Inferior parietal cortex (tissue), 1 donor: ENCODE data around the gene VWA8.

Experiments
- DNase-seq: peaks from one replicate; pipeline ENCODE4 v3.0.0-alpha.2; 2016; ENCODE audit errors: extremely low spot score

Gene VWA8

GRCh38 chr13:41691274-41691673, 269.6 kb downstream of the VWA8 start:
- DNase-seq: no peak

DNA sequence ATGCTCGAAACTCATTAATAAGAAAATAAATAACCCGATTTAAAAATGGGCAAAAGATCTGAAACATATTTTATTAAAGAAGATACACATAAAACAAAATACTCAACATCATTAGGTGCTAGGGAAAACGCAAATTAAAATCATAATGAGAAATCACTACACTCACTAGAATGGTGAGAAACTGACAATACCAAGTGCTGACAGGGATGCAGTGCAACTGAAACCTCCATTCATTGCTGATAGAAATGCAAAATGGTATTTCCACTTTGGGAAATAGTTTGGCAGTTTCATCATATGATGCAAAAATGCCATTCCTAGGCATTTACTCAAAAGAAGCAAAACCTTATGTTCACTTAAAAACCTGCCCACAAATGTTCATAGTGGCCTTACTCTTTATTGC, 278.1 kb downstream of the VWA8 start:
- no peak for DNase-seq

DNA sequence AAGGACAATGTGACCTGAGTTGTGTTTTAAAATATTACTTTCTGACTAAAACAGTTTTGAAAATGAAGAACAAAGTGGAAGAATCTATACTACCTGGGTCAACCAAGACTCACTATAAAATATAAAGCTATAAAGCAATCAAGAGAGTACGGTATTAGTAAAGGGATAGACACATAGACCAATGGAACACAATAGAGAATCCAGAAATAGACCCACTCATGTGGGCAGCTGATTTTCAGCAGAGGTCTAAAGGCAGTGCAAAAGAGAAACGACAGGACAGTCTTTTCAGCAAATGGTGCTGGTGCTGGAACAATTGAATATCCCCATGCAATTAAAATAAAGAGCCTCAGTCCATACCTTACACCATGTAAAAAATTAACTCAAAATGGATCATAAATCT, 278.9 kb downstream of the VWA8 start:
- no peak for DNase-seq

DNA sequence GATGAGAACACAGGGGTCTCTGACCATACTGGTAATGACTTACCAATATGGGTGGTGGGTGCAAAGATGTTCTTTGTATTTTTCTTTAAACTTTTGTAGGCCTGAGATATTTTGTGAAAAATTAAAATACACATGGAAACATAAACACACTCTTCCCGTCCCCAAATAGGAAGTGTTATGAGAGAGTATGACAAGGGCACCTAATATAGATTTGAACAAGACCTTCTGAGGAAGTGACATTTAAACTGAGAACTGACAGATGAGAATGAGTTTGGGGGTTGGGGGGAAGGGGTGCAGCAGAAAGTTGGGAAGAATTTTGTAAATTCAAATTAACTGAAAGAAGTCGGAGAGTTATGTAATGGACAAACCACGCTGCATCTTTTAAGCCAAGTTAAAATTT, 279.3 kb downstream of the VWA8 start:
- DNase-seq: no peak

DNA sequence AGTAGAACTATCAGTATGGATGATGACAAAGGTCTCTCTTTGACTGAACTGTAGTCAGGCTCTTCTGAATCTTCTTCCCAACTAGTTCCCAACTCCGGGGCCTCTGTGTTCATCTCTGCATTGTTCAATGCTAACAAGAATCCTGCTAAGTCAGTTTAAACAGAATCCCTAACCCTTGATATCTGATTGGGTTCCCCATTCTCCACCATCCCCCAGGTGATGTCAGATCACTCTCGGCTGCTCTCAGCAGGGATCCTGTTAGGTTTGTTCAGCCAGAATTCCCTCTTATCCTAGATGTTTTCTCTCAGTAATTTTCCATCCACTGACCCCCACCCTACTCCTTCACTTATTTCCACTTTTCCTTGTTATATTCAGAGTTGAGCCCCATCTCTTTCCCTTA, 280.0 kb downstream of the VWA8 start:
- DNase-seq: no peak

GRCh38 chr13:41678848-41679247, 282.1 kb downstream of the VWA8 start:
- no peak for DNase-seq

- no peak for DNase-seq
These were observed 282.7 kb downstream of the VWA8 start for GRCh38 chr13:41678249-41678648.

DNA sequence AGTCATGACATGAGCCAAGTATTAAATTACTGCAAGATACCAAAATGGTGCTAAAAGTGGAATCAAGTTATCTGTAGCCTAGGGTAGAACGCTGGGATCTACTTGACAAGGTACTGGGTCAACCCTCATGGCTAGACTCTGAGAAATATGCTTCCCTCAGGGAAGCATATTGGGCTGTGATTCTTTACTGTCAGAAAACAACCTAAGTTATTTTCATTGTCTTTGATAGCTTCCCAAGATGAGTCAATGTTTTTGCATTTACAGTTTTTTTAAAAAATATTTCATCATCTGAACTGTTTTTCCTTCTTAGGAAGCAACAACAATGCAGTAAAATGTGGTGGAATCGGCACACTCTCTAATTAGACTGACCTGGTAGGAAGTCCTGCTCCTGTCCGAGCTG, 285.6 kb downstream of the VWA8 start:
- DNase-seq: no peak

- no peak for DNase-seq
These were observed 286.7 kb downstream of the VWA8 start for GRCh38 chr13:41674246-41674645.

- DNase-seq: no peak
These were observed 287.3 kb downstream of the VWA8 start for GRCh38 chr13:41673640-41674039.

GRCh38 chr13:41670873-41671443, 290.0 kb downstream of the VWA8 start:
- no peak for DNase-seq

DNA sequence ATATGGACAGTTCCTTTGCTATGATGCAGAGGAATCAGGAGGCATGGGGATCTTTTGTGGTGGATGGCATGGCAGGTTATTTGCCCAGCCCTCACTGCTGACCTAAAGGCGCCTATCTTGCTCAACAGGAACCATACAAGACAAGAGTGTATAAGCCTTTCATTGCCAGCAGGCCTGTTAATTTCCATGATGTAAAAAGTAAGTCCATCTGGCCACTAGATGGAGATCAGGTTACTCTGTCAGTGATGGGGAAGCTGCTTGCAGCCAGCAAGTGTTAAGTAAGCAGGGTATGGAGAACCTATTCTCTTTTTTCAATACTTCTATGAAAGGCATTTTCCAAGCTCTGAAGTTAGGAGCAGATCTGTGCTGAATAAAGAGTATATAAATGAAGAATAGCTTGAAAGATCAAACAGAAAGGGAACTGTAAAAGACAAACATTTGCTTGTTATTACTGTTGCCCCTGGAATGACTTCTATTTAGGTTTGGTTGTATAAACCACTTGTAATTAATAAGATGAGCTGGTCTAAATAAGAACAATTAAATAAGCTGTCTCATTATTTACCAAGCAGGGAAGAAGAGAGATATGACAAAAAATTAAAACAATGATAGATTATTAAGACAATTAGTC, 292.7 kb downstream of the VWA8 start:
- peak; percentile 91 for DNase-seq

GRCh38 chr13:41666644-41667043, 294.3 kb downstream of the VWA8 start:
- DNase-seq: no peak

DNA sequence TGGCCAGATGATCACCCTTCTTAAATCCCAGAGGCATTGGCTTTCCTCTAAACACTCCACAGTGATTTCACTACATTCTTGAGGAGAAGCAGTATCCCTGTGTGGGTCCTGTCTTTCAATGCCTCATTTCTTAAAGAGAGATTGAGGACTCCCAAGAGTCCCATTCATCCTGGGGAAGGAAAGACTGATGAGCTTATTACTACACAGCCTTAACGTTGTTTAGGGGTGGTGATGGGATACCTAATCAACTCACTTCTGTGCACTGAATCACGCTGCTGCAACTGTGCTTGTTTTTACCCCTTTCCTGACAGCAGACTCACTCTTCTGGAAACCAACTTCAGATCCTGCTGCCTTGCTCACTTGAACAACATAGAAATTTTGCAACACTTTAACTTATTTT, 300.5 kb downstream of the VWA8 start:
- no peak for DNase-seq

DNA sequence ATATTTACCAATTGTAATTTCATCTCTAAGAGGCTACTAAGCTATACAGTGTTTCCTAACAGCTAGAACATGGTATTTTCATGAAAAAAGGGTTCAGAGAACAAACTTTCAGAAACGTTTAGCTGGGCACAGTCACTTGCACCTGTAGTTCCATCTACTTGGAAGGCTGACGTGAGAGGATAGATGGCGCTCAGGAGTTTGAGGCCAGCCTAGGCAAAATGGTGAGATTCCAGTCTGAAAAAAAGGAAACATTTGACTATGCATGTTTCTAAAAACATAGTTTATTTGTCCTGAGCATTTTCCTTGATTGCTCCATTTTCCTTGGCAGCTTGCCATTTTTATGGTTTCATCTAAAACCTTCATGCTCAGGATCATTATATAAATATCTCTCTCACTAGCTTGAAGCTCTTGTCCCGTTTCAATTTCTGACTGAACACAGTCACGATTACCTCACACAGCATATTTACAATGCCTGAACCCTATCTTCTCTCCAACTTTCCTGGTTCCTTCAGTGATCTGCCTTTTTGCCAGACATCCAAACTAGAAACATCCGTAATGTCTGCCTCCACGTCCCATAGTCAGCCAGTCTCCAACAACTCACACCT, 302.8 kb downstream of the VWA8 start:
- DNase-seq: no peak

- no peak for DNase-seq
These were observed 304.9 kb downstream of the VWA8 start for GRCh38 chr13:41655997-41656396.

DNA sequence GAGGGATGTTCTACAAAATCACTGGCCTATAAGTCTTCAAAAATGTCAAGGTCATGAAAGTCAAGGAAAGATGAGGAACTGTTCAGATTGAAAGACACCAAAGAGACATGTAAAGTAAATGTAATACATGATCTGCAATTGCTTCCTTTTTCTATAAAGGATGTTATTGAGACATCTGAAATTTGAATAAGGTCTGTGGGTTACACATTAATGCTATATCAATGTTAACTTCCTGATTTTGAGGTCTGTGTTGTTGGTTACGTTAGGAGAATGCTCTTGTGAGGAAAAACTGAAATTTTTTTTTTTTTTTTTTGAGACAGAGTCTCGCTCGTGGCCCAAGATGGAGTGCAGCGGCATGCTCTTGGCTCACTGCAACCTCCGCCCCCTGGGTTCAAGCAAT, 306.1 kb downstream of the VWA8 start:
- DNase-seq: no peak

- DNase-seq: peak; percentile 69
These were observed 308.1 kb downstream of the VWA8 start for GRCh38 chr13:41652735-41653361.

DNA sequence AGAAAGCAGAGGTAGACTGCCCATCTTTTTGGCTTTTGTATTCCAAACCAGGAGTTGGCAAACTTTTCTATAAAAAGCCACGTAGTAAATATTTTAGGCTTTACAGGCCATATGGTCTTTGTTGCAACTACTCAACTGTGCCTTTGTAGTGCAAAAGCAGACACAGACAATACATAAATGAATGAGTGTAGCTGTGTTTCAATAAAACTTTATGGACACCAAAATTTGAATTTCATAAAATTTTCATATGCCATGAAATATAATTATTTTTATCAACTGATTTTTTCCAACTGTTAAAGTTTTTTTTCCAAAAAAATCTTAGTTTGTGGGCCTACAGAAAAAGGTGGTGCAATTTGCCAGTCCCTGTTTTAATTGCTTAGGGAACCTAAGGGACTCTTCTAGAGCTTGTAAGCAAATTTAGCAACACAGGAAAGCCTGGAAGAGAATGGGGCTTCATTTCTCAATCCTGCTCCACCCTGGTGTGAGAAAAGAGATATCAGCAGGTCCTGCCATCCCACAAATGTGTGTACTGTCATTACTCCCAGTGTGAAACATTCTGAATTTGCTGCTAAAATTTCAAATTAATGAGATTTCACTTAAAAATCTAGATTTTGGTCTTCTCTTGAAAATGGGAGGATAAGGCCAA, 309.4 kb downstream of the VWA8 start:
- DNase-seq: no peak

GRCh38 chr13:41650706-41651105, 310.2 kb downstream of the VWA8 start:
- no peak for DNase-seq

GRCh38 chr13:41649659-41650058, 311.2 kb downstream of the VWA8 start:
- DNase-seq: no peak

DNA sequence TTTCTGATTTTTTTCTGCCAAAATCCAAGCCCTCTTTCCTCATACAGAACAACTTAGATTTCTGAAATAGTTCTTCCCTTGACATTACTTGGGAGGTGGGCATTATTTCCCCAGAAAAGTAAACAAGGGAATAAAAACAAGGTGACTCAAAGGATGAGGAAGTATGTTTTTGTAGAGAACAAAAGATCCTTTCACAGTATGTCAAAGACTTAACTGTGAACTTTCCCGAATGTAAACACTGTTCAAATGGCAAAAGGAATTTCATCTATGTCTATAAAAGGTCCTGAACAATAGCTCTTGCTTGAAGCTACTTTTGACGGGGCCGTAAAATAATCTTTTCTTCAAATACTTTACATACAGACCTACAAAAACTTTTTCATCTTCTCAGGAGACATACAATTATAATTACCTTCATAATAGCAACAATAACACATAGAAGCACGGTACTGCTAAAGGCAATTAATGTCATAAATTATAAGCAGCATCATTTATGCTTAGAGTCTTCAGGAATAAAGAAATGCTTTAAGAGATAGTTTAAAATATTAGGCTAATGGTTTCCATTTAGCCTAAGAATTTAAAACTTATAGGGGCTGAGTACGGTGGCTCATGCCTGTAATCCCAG, 312.5 kb downstream of the VWA8 start:
- no peak for DNase-seq
